HG03097 (cell line): ENCODE measurements around the gene SCYGR4.
"Not testable (repeated sequence)": the region's sequence is repeated elsewhere in the genome, so short reads cannot be mapped to it uniquely, and the experiment has no call there.

Experiments
- ATAC-seq: cut with Tn5 transposase; IDR thresholded peaks from one replicate; pipeline ENCODE4 v1.9.1; 2021; ENCODE audit not compliant: unreplicated experiment, low FRiP score

Gene SCYGR4

GRCh38 chr2:227665189-227665940 lies 48.1 kb downstream of the SCYGR4 start:
- no peak for ATAC-seq

- not testable (repeated sequence) for ATAC-seq
These were observed 49.4 kb downstream of the SCYGR4 start, which contains the start of gene SCYGR5 for GRCh38 chr2:227666631-227667170. TSS of gene SCYGR5 (plus strand) at chr2:227666804. CDS start at chr2:227666804, 0 bp downstream.
